ENCODE data around the gene ATP10D.

DNA sequence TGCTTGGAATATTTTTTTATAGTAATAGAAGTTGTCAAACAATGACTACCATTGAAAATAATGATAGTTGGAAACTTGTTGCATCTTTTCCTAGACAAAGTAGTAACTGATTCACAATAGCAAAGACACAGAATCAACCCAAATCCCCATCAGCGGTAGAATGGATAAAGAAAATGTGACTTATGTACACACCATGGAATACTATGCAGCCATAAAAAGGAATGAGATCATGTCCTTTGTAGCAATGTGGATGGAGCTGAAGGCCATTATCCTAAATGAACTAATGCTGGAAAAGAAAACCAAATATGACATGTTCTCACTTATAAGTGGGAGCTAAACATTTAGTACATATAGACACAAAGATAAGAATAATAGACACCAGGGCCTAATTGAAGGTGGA lies 49.7 kb downstream of the ATP10D start:
- TF ChIP-seq, protein P1, sequence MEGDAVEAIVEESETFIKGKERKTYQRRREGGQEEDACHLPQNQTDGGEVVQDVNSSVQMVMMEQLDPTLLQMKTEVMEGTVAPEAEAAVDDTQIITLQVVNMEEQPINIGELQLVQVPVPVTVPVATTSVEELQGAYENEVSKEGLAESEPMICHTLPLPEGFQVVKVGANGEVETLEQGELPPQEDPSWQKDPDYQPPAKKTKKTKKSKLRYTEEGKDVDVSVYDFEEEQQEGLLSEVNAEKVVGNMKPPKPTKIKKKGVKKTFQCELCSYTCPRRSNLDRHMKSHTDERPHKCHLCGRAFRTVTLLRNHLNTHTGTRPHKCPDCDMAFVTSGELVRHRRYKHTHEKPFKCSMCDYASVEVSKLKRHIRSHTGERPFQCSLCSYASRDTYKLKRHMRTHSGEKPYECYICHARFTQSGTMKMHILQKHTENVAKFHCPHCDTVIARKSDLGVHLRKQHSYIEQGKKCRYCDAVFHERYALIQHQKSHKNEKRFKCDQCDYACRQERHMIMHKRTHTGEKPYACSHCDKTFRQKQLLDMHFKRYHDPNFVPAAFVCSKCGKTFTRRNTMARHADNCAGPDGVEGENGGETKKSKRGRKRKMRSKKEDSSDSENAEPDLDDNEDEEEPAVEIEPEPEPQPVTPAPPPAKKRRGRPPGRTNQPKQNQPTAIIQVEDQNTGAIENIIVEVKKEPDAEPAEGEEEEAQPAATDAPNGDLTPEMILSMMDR (IDR thresholded peaks at IDR 0.05) = no peak
- no peak for TF ChIP-seq POLR2A (IDR thresholded peaks at IDR 0.05)
